Measurements from ENCODE around the gene PTPDC1.

The PTPDC1 gene, protein sequence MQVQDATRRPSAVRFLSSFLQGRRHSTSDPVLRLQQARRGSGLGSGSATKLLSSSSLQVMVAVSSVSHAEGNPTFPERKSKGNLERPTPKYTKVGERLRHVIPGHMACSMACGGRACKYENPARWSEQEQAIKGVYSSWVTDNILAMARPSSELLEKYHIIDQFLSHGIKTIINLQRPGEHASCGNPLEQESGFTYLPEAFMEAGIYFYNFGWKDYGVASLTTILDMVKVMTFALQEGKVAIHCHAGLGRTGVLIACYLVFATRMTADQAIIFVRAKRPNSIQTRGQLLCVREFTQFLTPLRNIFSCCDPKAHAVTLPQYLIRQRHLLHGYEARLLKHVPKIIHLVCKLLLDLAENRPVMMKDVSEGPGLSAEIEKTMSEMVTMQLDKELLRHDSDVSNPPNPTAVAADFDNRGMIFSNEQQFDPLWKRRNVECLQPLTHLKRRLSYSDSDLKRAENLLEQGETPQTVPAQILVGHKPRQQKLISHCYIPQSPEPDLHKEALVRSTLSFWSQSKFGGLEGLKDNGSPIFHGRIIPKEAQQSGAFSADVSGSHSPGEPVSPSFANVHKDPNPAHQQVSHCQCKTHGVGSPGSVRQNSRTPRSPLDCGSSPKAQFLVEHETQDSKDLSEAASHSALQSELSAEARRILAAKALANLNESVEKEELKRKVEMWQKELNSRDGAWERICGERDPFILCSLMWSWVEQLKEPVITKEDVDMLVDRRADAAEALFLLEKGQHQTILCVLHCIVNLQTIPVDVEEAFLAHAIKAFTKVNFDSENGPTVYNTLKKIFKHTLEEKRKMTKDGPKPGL

DNA sequence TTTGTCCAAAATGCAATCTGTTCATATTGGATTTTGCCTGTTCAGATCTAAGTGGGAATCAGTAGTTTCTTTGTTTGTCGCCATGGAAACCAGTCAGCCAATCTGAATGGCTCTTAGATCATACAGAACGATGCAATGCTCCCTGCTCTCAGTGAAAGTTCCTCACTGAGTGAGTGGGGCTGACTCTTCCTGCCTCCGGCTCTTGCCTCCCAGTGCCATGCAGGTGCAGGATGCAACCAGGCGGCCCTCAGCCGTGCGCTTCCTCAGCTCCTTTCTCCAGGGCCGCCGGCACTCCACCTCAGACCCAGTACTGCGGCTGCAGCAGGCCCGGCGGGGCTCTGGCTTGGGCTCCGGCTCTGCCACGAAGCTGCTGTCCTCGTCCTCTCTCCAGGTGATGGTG lies at the start of gene PTPDC1:
Gene PTPDC1 (plus strand): TSS at position 151 of the 400 bp plus-strand sequence. CDS start 67 bp downstream, at position 218.
- DNase-seq = no peak

DNA sequence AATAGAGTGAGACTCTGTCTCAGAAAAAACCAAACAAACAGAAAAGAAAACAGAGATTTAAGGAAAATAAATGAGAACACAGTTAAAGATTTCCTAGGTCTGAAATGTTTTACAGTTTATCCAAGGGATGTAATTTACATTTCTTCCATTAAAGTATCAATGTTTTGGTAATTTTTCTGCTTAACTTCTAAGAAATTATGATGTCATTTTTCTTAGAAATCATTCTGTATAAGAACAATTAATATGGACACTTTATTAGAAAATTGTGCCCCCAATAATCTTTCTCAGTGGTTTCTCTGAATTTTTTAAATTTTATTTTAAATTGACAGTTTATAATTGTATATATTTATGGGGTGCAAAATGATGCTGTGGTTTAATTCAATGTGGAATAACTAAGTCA lies 49.8 kb upstream of the PTPDC1 start:
- no peak for DNase-seq

DNA sequence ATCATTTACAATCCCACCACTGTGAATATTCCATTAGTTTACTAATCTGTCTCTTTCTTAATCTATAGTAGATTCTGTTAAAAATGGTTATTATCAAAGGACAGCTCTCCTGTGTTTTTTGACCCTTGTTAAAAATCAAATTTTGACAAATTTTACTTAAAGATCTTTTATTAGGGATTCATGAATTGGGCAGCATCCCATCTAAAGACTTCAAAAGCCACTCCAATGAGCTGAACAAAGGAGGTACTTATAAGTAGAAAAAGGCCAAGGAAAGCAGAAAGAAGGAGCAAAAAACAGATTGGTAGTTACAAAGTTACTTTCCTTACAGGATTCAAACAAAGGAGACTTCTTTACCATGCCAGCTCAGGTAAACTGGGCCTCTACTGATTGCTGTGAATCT lies 44.5 kb upstream of the PTPDC1 start:
- DNase-seq = no peak

DNA sequence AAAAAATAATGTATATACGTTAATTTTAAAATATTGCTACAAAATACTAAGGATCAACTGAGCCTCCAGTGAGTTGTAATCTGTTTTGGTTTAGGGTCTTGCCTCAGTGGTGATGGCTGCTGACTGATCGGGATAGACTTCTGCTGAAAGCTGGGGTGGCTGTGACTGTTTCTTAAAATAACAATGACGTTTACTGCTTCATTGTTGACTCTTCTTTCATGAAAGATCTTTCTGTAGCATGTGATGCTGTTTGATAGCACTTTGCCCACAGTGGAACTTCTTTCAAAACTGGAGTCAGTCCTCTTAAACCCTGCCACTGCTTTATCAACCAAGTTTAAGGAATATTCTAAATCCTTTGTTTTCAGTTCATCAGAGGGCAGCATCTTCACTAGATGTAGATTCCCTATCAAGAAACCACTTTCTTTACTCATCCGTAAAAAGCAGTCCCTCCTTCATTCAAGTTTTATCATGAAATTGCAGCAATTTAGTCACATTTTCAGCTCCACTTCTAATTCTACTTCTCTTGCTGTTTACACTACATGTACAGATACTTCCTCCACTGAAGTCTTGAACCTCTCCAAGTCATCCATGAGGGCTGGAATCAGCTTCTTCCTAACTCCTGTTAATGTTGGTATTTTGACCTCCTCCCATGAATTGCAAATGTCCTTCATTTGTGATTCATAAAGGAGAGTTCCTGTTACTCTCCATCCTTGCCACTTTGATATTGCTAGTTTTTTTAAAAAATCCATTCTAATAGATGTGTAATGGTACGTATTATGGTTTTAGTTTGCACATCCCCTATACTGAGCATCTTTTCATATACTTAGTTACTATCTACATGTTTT lies 41.5 kb upstream of the PTPDC1 start:
- no peak for DNase-seq

DNA sequence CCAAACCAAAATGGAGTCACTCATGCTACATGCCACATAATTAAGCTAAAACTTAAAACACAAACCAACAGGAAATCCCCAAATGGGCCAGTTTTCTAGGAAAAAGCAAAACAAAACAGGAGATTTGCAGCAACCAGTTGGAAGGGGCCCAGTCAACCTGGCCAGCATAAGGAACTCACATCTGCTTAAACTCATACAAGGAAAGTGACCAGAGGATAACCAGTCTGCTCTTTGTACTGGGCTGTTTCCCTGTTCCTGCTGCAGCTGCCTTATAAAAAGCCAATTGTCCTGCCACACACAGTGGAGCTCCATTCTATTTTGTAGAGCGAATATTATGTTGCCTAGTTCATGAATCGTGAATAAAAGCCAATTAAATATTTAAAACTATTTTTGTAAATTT lies 29.5 kb upstream of the PTPDC1 start:
- no peak for DNase-seq

DNA sequence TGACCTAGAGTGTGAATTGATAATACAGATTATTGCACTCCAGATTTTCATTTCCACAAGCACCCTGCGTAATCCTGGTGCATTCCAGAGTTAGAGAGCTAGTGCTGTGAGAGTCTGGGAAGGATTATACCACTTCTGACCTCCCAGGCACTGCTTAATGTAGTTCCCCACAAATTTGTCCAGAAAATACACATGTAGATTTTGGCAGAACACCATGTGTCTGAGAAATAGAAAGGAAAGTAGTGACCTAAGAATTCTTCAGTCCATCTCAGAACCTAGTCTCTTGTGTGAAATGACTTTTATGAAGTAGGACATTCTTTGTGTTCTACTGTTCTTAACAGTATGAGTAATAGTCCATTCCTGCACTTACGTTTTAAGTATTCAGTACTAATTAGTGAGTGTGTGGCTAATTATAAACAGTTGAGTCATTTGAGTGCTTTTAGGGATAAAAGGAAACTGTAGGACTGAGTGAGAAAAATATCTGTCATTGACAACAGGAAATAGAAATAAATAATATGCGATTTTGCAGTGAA lies 27.8 kb upstream of the PTPDC1 start:
- no peak for DNase-seq

DNA sequence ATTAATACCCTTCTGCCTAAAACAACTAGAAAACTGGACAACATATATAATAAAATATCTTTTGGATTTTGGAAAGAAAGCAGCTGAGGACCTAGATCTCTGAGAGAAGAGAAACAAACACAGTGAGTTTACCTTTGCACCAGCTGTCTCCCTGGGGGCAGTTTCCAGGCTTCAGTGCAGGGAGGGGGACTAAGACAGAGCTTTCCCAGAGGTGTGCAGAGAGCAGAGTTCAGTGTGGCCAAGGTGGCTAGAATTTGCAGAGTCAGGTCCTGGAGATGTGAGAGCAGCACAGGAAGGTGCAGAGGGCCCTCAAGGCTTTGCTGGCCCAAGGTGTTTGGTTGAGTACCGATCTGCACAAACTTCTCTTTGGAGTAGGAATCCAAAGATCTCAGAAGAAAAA lies 26.3 kb upstream of the PTPDC1 start:
- no peak for DNase-seq

DNA sequence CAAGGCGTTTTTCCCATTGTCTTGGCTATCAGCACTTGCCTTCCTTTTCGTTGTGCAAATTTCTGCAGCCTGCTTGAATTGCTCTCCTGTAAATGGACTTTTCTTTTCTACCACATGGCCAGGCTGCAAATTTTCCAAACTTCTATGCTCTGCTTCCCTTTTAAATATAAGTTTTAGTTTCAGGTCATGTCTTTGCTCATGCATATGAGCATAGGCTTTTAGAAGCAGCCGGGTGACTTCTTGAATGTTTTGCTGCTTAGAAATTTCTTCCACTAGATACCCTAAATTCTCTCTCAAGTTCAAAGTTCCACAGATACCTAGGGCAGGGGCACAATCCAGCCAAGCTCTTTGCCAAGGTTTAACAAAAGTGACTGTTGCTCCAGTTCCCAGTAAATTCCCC lies 22.4 kb upstream of the PTPDC1 start:
- no peak for DNase-seq

DNA sequence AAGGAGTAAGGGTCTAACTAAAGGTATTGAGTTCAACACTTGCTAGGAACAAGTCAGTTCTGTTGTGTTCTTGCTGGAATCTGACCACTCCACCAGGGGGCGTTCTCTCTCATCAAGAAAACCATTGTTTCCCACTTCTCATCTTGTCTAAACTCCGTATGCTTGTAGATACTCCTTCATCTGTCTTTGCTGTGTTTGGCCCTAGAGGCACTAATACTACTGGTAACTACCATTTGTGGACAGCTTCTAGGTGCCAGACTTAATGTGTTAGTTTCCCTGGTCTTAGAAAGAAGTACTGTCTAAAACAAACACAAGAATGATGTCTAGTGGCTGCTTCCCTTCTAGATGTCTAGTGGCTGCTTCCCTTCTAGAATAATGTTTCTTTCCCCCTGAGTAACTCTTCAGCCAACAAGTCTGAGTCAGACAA lies 18.7 kb upstream of the PTPDC1 start:
- peak; percentile 71 for DNase-seq

DNA sequence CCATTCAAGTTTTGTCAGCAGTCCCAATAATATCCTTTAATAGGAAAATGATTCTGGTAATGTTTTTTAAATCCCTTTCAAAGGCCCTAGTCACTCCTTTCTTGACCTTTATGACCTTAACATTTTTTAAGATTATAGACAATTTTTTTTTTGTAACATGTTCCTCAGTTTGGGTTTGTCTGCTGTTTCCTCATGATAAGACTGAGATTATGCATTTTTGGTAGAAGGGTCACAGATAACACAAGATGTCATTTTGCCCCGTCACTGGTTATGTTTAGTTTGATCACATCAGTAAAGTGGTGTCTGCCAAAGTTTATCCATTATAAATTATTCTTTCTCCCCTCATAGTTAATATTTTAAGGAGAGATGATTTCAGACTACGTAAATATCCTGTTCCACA lies 16.0 kb upstream of the PTPDC1 start:
- no peak for DNase-seq

DNA sequence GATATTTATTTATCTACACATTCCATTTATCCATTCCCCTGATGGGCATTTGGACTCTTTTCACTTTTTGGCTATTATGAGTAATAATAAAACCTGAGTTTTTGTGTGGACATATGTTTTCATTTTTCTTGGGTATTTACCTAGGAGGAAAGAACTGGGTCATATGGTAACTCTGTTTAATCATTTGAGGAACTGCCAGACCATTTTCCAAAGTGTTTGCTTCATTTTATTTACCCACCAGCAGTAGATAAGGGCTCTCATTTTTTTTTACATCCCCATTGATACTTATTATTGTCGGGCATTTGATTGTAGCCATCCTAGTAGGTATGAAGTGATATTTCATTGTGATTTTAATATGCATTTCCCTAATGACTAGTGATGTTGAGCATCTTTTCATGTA lies 7.7 kb upstream of the PTPDC1 start:
- no peak for DNase-seq

DNA sequence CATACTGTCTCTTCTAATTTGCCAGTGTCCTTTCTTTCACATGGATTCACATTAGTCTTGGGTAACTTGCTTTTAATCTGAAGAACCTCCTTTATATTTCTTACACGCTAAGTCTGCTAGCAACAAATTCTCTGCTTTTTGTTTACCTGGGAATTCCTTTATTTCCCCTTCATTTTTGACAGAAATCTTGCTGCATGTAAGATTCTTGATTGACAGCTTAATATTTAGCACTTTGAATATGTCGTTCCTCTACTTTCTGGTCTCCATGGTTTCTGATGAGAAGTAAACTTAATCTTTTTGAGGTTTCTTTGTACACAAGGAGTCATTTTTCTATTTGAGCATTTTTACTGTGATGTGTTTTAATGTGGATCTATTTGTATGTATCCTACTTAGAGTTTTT lies 6.2 kb upstream of the PTPDC1 start:
- no peak for DNase-seq

DNA sequence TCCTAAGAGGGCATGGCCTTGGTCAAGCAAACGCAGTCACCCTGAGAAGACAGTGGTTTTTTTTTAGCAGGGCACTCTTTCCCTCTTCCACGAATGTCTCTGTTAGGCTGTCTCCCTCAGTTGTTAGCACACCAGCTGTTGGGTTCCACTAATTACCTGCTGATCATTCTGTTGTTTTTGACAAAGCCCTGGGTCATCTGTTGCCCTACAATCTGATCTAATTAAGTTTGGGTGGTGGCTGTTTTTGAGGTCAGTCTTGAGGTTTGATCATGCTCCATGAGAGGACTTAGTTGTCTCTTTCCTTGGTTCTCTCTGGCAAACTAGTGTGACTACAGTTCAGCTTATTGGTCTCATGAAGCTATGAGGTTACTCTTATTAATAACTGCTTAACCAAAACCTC lies 5.0 kb upstream of the PTPDC1 start:
- DNase-seq = no peak

DNA sequence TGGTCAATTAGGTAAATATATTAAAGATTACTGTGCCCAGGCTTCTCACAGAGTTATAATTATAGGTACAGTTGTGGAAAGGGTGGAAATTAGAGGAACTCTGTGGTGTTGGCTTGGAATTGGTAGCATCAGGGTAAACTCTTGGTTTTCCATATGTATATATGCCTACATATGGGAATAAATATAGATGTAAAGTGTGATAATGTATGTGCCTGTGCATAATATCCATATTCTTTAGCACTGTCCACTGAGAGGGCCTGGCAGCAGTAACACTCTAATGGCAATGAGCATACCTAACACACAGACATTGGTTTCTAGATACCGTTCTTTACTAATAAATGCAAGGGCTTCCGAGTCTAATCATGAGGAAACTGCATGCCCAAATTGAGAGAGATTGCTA lies 4.0 kb upstream of the PTPDC1 start:
- DNase-seq = no peak

DNA sequence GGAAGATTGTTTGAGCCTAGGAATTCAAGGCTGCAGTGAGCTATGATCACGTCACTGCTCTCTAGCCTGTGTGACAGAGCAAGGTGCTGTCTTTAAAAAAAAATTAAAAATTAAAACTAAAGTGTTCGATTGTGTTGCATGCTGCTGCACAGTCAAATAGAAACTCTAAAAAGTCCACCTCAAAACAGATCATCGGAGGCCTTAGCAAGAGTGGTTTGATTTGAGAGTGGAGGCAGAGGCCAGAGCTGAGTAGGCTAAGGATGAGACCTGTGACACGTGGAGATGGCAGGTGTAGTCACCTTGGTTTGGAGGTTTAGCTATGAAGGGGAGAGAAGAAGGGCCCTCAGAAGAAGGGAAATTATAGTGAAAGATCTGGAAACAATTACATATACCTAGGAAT lies 2.8 kb upstream of the PTPDC1 start:
- no peak for DNase-seq

DNA sequence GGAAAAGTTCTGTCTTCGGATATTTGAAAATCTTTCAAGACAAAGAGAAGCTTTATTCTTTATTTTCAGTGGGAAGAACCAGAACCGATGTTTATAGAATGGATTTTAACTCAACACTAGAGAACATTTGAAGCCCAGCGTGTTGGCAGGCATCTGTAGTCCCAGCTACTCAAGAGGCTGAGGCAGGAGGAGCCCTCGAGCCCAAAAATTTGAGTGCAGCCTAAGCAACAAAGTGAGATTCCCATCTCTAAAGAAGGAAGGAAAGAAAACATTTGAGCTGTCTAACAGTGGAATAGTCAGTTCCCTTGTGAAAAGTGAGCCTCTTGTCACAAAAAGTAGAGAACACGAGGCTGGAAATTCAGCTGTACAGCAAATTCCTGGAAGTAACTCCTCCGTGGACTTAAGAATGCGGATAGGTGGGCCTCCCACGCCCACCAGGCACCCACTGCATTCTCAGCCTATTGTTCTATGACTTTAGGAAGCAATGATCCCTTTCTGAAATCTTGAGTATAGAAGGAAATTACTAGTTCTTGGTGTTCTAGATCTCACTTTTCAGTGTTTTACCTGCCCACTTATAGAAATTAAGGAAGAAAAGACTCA lies 2.3 kb upstream of the PTPDC1 start:
- DNase-seq = no peak

DNA sequence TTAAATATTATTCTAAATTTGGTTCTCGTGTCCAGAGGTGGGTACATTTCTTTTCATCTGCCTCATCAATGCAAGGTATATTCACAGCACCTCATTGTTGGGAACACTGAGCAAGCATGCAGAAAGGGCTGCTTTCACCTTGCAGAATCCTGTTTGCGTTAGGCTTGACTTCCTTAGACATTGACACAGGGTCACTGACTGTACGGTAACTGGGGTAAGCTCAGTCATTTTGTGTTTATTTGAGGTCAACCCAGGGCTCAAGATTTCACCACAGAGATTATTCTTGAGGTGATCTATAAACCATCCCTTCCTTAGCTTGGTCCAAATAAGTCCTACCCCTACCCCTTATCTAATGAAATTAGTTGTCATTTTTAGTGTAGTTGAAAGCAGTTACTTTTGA lies 1.7 kb upstream of the PTPDC1 start:
- no peak for DNase-seq

DNA sequence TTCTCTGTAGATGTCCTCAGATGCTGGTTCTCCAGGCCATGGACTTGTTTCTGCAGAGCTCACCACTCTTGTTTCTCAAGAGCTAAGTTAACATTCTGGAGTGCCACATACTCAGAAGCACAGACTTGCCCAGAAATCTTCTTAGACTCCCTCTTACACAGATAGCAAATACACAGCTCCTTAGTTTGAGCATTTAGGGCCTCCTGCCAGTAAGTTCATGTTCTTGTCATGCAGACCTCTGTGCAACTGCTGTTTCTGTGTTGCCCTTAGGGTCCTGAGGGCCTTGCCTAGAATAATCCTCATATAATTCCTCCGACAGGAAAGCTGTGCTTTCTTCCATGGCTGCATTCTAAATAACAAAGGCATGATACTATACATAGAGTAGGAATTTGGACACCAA lies 1.3 kb upstream of the PTPDC1 start:
- no peak for DNase-seq

DNA sequence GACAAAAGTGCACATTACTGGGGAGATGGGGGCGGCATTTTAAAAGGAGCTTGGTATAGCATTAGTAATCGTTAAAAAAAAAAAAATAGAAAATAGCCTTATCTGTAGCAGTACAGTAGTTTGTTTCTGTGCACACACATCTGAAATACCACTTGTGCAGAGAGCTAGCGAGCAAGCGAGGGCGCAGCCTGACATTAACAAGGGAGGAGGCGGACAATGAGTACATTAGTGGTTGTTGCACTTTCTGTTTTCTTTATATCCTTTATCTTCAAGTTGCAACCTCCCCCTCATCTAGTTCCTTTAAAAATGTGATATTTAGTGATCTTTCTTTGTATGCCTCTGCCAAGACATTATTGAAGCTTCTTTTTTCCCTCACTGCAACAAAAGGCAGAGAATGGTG lies 880 bp upstream of the PTPDC1 start:
- DNase-seq = no peak

DNA sequence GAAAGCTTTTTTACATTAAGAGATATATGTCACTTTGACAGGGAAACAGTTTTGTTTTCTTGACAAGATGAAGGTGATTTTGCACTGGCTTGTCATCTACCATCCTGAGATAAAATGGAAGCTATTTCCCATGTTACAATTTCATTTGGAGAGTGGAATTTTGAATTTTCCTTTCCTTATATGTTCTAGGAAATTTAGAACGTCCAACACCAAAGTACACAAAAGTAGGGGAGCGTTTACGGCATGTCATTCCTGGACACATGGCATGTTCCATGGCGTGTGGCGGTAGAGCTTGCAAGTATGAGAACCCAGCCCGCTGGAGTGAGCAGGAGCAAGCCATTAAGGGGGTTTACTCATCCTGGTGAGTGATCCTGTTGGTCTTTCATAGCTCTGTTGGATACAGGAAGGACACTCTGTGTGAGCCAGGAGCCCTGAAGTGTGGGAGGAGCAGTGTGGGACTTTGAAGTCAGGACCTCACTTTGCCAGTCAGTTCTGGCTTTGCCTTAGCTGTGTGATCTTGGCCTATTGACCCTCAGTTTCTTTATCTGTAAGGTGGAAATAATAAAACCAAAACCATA lies 887 bp downstream of the PTPDC1 start:
- DNase-seq = no peak

DNA sequence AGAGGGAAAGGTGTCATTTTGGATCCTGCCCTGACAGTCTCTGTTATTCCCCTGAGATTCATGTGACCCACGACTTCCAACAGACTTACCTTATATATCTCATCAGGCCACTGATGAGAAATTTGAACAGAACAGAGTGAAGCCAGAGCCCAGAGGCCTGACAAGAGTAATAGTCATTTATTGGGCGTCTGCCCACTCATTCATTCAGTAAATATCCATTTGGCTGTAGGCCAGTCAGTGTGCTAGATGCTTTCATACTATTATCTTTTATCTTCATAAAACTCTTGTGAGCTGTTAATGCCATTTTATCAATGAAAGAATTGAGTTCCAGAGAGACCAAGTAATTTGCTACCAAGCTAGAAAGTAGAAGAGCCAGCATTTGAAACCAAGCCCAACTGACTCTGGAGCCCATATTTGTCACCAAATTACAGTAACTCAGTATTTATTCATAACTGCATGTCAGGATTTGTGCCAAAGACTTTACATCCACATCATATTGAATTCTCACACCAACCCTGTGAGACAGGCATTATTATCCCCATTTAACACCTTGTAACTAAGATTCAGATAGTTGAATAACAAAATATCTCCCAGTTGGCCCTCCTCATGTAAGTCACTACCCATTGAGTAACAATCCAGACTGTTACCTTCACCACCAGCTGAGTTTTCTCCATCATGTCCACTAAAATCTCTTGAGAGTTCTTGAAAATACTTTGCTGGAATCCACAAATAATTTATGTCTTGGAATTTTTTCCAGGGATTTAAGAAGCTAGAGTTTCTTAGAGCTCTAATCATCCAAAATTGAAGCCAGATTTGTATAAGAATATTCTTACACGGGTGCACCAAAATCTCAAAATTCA lies 2.5 kb downstream of the PTPDC1 start:
- no peak for DNase-seq
